HUES64 (cell line): ENCODE results near the gene PTCD3.

Experiments
- H3K27ac ChIP-seq: 2 replicates; pipeline ENCODE4 v1.7.0; 2013; ENCODE audit warnings: low read depth, low read length, inconsistent platforms
- H3K27me3 ChIP-seq: 2 replicates; pipeline ENCODE4 v1.6.1; 2013; ENCODE audit warnings: mild to moderate bottlenecking, low read length; ENCODE audit not compliant: insufficient read depth
- H3K36me3 ChIP-seq: 2 replicates; pipeline ENCODE4 v1.6.1; 2013; ENCODE audit warnings: mild to moderate bottlenecking, low read length; ENCODE audit not compliant: insufficient read depth
- H3K4me1 ChIP-seq: 2 replicates; pipeline ENCODE4 v1.6.1; 2013; ENCODE audit warnings: mild to moderate bottlenecking, low read length, moderate library complexity; ENCODE audit not compliant: insufficient read depth
- H3K4me3 ChIP-seq: 2 replicates; pipeline ENCODE4 v1.5.1; 2013; ENCODE audit warnings: mild to moderate bottlenecking, low read length, moderate library complexity
- H3K9ac ChIP-seq: 2 replicates; pipeline ENCODE4 v1.6.1; 2013; ENCODE audit warnings: mild to moderate bottlenecking, low read depth, low read length
- H3K9me3 ChIP-seq: 2 replicates; pipeline ENCODE4 v1.6.1; 2013; ENCODE audit warnings: low read depth, low read length; ENCODE audit not compliant: insufficient read depth
- WGBS: fragments of 150-250, 120-280 bp; methylation state at CpG from one replicate; pipeline ENCODE4 v1.1.7; 2013; ENCODE audit warnings: missing lambda C conversion rate; 5-methylcytosine and 5-hydroxymethylcytosine counted together

The PTCD3 gene

DNA sequence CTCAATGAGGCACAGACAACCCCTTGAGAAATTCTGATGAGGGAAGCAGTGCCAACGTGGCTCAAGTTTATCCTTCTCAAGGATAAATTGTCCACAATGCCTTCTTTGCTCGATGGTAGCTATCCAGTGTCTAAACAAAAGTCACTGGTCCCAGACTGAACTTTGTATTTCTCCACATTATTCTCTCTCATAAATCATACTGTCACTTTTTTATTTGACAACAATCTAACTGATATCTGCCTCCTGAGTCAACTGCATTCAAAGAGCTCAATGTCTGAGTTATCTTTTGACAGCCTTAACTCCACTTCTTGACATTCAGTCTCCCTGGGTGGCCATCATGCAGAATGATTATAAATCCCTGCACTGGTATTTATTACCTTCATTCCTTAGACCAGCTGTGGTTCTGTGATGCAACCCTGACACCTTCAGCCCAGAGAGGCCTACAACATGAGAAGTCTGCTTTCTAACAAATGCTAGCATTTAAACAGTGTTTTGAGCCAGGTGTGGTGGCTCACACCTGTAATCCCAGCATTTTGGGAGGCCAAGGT, 51.0 kb downstream of the PTCD3 start:
- Histone ChIP-seq H3K36me3 (peaks cover 89% of the 10 kb centered on the region), H3K27ac (no peak overlapping the region), H3K27me3 (no peaks in the 10 kb centered on the region), H3K9ac (no peak overlapping the region), H3K4me3 (no peak overlapping the region), H3K9me3 (no peaks in the 10 kb centered on the region), H3K4me1 (no peaks in the 10 kb centered on the region)
- 95% methylated on average over 2 of the region's 2 CpGs for WGBS

DNA sequence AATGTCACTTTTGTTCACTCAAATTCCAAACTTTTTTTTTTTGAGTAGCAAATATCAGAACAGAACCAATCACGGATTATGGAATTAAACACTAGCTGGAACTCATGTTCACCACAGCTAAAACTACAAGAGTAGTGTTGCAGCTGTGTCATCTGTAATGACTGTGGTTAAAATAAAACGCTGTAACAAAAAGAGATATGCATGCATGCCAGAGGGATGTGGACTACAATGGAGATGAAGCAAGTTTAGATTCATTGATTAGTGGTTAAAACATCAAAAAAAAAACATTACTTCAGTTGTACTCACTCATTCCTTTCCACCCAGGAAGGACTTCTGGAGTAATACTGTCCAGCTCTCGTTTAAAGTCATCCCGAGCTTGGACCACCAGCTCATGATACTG, 52.3 kb downstream of the PTCD3 start:
- Histone ChIP-seq H3K36me3 (peaks cover 89% of the 10 kb centered on the region), H3K9me3 (no peaks in the 10 kb centered on the region), H3K4me3 (no peak overlapping the region), H3K27ac (no peak overlapping the region), H3K4me1 (no peaks in the 10 kb centered on the region), H3K9ac (no peak overlapping the region), H3K27me3 (no peaks in the 10 kb centered on the region)
- 93% methylated on average over 4 of the region's 4 CpGs for WGBS

DNA sequence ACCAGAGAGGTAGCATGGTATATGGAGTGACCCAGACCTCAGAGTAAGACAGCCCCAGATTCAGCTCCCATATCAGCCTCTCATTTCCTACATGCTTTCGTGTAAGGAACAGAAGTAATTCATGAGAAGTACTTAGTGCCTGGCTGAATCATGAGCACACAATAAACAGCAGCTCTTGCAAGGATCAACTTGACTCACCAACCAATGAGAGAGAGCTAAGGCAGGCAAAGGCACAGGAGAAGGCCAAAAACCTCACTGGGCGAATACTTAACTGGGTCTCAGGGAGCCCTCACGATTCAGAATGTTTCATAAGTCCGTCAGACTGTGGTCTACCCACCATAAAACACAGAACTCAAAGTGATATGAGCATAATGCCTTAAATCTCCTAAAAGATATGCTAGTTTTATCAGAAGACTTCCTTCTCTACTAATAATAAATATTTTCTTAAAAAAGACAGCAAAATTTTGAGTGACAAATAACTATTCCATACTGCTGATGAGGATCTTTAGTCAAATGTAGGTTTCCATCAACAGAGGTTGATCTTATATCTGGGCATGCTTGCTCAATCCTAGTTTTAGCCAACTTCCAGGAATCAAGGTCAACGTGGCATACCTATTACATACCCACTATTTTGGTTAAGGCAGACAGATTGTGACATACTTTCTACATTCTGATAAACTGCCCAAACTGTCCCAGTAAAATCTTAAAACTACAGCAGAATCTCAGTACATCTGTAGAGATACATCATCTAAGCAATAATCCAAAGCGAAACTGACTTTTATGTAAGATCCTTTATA, 54.3 kb downstream of the PTCD3 start:
- 94% methylated on average over 6 of the region's 6 CpGs for WGBS
- H3K36me3 ChIP-seq = peaks cover 94% of the 10 kb centered on the region
- H3K9me3 ChIP-seq = no peaks in the 10 kb centered on the region

DNA sequence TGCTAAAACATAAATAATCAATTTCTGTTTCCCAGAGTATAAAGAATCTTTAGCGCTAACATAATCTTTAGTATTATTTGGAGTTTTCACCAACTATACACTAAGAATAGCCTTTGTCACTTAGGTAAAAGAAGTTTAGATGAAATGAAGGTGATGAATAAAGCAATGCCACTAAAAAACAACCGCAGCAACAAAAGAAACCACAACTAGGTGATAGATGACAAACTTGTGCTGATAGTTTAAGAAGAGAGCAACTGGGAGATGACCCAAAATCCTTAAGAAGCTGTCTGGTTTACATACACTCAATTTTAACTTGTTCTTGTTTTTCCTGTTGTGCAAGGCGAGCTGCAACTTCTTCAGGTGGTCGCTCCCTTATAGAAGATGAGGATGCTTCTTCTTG, 64.4 kb downstream of the PTCD3 start:
- no peaks in the 10 kb centered on the region for H3K9me3 ChIP-seq
- WGBS = 100% methylated on average over 2 of the region's 4 CpGs
- no peaks in the 10 kb centered on the region for H3K27me3 ChIP-seq
- H3K9ac ChIP-seq = no peak overlapping the region
- H3K4me3 ChIP-seq = no peak overlapping the region
- no peak overlapping the region for H3K27ac ChIP-seq
- H3K4me1 ChIP-seq = no peaks in the 10 kb centered on the region
- H3K36me3 ChIP-seq = peaks cover 87% of the 10 kb centered on the region

More for the DNA sequence above, 54.3 kb downstream of the PTCD3 start:
- Histone ChIP-seq H3K4me1 (no peaks in the 10 kb centered on the region), H3K9ac (no peak overlapping the region), H3K27ac (no peak overlapping the region), H3K27me3 (no peaks in the 10 kb centered on the region), H3K4me3 (no peak overlapping the region)

DNA sequence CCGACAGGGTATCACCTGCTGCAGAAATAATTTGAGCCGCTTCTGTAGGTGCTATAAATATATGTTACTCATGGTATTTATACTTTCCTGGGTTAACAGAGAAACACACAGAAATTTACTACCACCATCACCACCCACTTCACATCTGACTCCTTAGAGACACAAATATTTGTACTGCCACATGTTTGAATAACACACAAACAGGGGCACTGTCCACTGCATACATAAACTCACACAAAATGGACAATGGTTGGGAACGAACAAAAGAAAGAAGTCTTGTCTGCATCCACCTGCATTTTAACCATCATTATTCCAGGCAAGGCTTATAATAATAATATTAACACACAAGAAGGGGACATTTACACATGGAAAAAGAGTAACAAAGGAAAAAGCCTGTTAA, 65.3 kb downstream of the PTCD3 start:
- H3K27ac ChIP-seq = no peak overlapping the region
- peaks cover 87% of the 10 kb centered on the region for H3K36me3 ChIP-seq
- no peaks in the 10 kb centered on the region for H3K9me3 ChIP-seq
- H3K27me3 ChIP-seq = no peaks in the 10 kb centered on the region
- H3K4me3 ChIP-seq = no peak overlapping the region
- H3K9ac ChIP-seq = no peak overlapping the region
- WGBS = 94% methylated on average over 3 of the region's 3 CpGs
- H3K4me1 ChIP-seq = no peaks in the 10 kb centered on the region

- Histone ChIP-seq H3K27me3 (no peaks in the 10 kb centered on the region), H3K9ac (no peak overlapping the region), H3K4me1 (no peaks in the 10 kb centered on the region), H3K9me3 (no peaks in the 10 kb centered on the region), H3K4me3 (no peak overlapping the region), H3K36me3 (peaks cover 95% of the 10 kb centered on the region), H3K27ac (no peak overlapping the region)
- 96% methylated on average over 2 of the region's 2 CpGs for WGBS
Observed at GRCh38 chr2:86172610-86173009, 66.6 kb downstream of the PTCD3 start.

DNA sequence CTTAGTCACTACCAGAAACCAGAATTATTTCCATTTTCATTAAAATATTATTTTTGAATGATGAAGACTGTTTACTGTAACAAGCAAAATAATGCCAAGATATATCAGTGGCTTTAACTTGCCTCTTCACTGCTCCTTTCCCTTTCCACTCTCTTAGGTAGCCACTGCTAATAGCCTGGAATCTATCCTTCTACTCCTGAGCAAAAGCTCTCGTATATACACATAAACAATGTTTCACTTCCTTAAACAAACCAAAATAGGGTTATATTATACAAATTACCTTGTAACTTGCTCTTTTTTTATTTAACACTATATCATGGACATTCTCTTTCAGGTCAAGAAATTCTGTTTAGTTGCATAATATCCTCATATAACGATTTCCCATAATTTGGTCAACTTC, 68.4 kb downstream of the PTCD3 start:
- no peak overlapping the region for H3K9ac ChIP-seq
- H3K4me1 ChIP-seq = no peaks in the 10 kb centered on the region
- no peaks in the 10 kb centered on the region for H3K27me3 ChIP-seq
- 92% methylated on average over 2 of the region's 2 CpGs for WGBS
- no peak overlapping the region for H3K4me3 ChIP-seq
- H3K9me3 ChIP-seq = no peaks in the 10 kb centered on the region
- H3K27ac ChIP-seq = no peak overlapping the region
- H3K36me3 ChIP-seq = peaks cover 95% of the 10 kb centered on the region

GRCh38 chr2:86175828-86176227, 69.8 kb downstream of the PTCD3 start:
- 93% methylated on average over 1 of the region's 1 CpG for WGBS
- H3K27me3 ChIP-seq = no peaks in the 10 kb centered on the region
- H3K36me3 ChIP-seq = peaks cover 89% of the 10 kb centered on the region
- no peaks in the 10 kb centered on the region for H3K4me1 ChIP-seq
- H3K4me3 ChIP-seq = no peak overlapping the region
- no peak overlapping the region for H3K27ac ChIP-seq
- H3K9ac ChIP-seq = no peak overlapping the region
- H3K9me3 ChIP-seq = no peaks in the 10 kb centered on the region

GRCh38 chr2:86176597-86176996, 70.6 kb downstream of the PTCD3 start:
- Histone ChIP-seq H3K9me3 (no peaks in the 10 kb centered on the region), H3K9ac (no peak overlapping the region), H3K27ac (no peak overlapping the region), H3K4me1 (no peaks in the 10 kb centered on the region), H3K4me3 (no peak overlapping the region), H3K36me3 (peaks cover 86% of the 10 kb centered on the region), H3K27me3 (no peaks in the 10 kb centered on the region)

- Histone ChIP-seq H3K9ac (no peak overlapping the region), H3K9me3 (no peaks in the 10 kb centered on the region), H3K27ac (no peak overlapping the region), H3K4me1 (no peaks in the 10 kb centered on the region), H3K4me3 (no peak overlapping the region), H3K36me3 (peaks cover 29% of the 10 kb centered on the region), H3K27me3 (no peaks in the 10 kb centered on the region)
- WGBS = 96% methylated on average over 1 of the region's 1 CpG
Observed at GRCh38 chr2:86185517-86186212, 79.6 kb downstream of the PTCD3 start.

DNA sequence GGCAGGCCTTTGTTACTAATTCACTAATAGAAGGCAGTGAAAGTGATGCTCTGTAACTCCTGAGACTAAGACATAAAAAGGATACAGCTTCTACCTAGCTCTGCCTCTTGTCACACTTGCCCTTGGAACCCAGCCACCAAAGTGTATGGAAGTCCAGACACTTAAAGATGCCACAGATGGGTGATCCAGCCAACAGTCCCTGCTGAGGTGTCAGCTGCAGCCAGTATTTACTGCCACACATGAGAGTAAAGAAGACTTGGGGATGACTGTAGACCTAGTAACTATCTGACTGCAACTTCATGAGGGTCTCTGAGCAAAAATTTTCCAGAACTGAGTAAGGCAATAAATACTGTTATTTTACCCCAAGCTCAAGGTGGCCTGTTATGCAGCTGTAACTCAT, 80.4 kb downstream of the PTCD3 start:
- Histone ChIP-seq H3K9me3 (no peaks in the 10 kb centered on the region), H3K9ac (no peak overlapping the region), H3K36me3 (peaks cover 22% of the 10 kb centered on the region), H3K4me1 (no peaks in the 10 kb centered on the region), H3K27me3 (no peaks in the 10 kb centered on the region), H3K27ac (no peak overlapping the region), H3K4me3 (no peak overlapping the region)
